SK-N-MC (cell line): ENCODE data around the gene CAMTA1.

Source experiments
- DNase-seq: peaks from one replicate; pipeline ENCODE4 v3.0.0-alpha.2; 2011; ENCODE audit warnings: low read depth, low spot score
- H3K27ac ChIP-seq: fragments of 200-600 bp; sonication (generic); 2 replicates; pipeline ENCODE4 v1.5.1; 2016; ENCODE audit warnings: mixed run types
- H3K36me3 ChIP-seq: fragments of 200-600 bp; sonication (generic); 2 replicates; pipeline ENCODE4 v1.6.1; 2017; ENCODE audit warnings: antibody characterized with exemption, low read length, mixed read lengths; ENCODE audit not compliant: insufficient read depth
- H3K4me3 ChIP-seq: fragments of 200-600 bp; sonication (generic); 2 replicates; pipeline ENCODE4 v1.5.1; 2016
- H3K9ac ChIP-seq: fragments of 200-600 bp; sonication (generic); 2 replicates; pipeline ENCODE4 v1.8.0; 2017; ENCODE audit warnings: mixed run types, mixed read lengths; ENCODE audit not compliant: insufficient read length
- H3K9me3 ChIP-seq: fragments of 200-600 bp; sonication (generic); 2 replicates; pipeline ENCODE4 v1.6.1; 2017; ENCODE audit warnings: low read depth, mild to moderate bottlenecking, antibody characterized with exemption, low read length, moderate library complexity, mixed read lengths
- EZH2 ChIP-seq: fragments of 200-600 bp; sonication (generic); IDR thresholded peaks from one replicate; pipeline ENCODE4 v1.6.1; 2017; ENCODE audit warnings: antibody characterized with exemption
- FOXP2 ChIP-seq: optimal IDR thresholded peaks from 2 replicates; pipeline ENCODE3; 2011; ENCODE audit warnings: mild to moderate bottlenecking, moderate library complexity; ENCODE audit not compliant: insufficient read depth; ENCODE audit errors: extremely low read length, control extremely low read depth
- POLR2AphosphoS5 ChIP-seq: IDR thresholded peaks from 2 replicates; pipeline ENCODE4 v1.6.1; 2012; ENCODE audit warnings: mild to moderate bottlenecking, low read depth, low read length, borderline replicate concordance

Gene CAMTA1

DNA sequence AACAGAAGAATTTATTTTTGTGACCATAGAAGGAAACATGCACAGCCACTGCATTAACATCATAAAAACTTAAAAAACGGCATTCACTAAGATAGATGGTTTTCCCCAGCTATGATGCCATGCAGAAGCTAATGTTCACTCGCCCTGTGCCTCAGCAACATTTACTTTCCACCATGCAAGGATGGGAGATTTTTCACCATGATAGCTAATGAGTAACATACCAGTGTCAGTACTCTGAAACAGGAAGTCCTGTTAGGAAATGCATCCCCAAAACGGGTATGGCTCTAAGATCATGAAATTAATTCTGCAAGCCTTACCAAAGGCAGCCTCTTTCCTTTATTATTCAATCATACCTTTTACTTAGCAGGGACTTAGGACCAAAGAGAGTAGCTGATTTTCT lies 968.4 kb downstream of the CAMTA1 start:
- Histone ChIP-seq H3K9me3 (no peaks in the 10 kb centered on the region), H3K36me3 (no peaks in the 10 kb centered on the region), H3K4me3 (no peak overlapping the region), H3K9ac (no peak overlapping the region), H3K27ac (no peak overlapping the region)
- DNase-seq, result peak; percentile 12
- TF ChIP-seq POLR2AphosphoS5, result no peak
- TF ChIP-seq FOXP2, result no peak
- no peak for TF ChIP-seq EZH2

DNA sequence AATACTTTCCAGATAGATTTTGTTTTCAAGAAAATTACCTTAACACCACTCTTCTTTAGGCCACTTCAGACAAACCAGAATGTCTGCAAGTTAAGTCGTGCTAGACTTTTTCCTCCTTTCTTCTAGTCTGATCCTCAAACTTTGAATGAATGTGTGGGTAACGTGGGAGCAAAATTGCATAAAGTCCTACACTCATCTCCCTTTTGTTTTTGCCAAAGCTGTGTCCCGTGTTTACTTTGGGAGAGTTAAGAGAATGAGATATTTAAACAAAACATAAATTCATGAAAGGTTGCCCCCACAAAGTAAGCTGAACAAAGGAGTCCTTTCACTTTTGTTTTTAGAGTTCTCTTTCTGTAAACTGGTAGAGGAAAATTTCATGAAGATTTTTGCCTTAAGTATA lies 969.0 kb downstream of the CAMTA1 start:
- no peak for TF ChIP-seq EZH2
- TF ChIP-seq POLR2AphosphoS5, result no peak
- TF ChIP-seq FOXP2, result no peak
- Histone ChIP-seq H3K36me3 (no peaks in the 10 kb centered on the region), H3K9me3 (no peaks in the 10 kb centered on the region), H3K27ac (no peak overlapping the region), H3K9ac (no peak overlapping the region), H3K4me3 (no peak overlapping the region)
- no peak for DNase-seq

DNA sequence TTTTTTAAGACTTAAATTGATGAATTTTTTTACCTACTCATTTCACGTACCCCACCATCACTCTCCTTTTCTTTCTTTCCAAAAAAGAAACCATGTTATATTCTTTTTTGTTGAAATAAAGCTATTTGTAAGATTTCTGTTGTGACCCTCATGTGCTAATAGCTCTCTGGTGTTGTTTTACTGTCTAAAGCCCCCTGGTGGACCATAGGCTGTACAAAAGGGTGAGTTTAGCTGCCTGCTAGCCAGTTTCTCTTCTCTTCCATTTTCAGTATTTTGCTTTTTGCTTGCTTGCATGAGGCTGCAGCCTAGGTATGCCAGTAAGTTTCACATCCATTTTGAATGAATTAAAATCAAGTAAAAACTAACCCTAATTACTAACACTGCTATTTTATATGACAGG lies 970.2 kb downstream of the CAMTA1 start:
- H3K27ac ChIP-seq, result no peak overlapping the region
- H3K9me3 ChIP-seq, result no peaks in the 10 kb centered on the region
- no peak for DNase-seq
- TF ChIP-seq POLR2AphosphoS5 (no peak), EZH2 (no peak), FOXP2 (no peak)
- no peaks in the 10 kb centered on the region for H3K36me3 ChIP-seq
- H3K4me3 ChIP-seq, result no peak overlapping the region
- no peak overlapping the region for H3K9ac ChIP-seq

DNA sequence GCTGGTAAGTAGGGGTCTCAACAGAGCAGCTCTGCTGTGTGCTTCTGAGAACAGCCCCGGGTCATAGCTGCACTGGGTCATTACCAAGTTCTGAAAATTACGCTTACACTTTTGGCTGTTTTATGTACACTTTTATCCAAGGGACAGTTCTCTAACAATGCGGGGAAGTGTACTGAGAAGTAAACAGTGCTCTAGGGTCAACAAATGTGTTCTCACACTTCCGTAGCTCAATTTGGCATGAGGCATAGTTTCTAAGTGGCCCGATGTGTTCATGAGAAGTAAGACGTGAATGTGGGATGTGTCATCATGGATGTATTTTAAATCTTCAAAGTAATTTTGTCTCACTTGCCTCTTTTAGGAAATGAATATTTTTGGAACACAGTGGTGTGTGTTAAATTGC lies 975.0 kb downstream of the CAMTA1 start:
- TF ChIP-seq POLR2AphosphoS5 (no peak), EZH2 (no peak), FOXP2 (no peak)
- no peak for DNase-seq
- Histone ChIP-seq H3K27ac (no peak overlapping the region), H3K9ac (no peak overlapping the region), H3K36me3 (no peaks in the 10 kb centered on the region), H3K4me3 (no peak overlapping the region), H3K9me3 (no peaks in the 10 kb centered on the region)

DNA sequence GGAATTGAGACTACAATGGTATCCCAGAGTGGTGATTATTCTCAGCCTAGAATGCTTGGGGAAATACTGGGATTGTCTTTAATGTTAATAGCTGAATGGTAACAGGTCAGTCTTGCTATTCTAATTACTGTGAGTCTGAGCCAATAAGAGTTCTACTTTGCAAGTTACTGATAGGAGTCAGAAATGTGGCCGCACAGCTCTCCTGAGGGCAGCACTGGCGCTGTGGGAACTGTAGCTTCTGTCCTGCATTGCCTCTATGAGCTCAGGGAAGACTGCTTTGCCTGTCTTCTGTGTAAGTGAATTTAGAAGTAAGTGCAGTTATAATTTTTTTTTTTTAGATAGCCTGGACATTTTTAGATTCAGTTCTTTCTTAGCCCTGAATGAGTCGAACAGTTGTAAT lies 975.8 kb downstream of the CAMTA1 start:
- Histone ChIP-seq H3K36me3 (no peaks in the 10 kb centered on the region), H3K27ac (no peak overlapping the region), H3K9me3 (no peaks in the 10 kb centered on the region), H3K9ac (no peak overlapping the region), H3K4me3 (no peak overlapping the region)
- TF ChIP-seq EZH2 (no peak), POLR2AphosphoS5 (no peak), FOXP2 (no peak)
- no peak for DNase-seq

DNA sequence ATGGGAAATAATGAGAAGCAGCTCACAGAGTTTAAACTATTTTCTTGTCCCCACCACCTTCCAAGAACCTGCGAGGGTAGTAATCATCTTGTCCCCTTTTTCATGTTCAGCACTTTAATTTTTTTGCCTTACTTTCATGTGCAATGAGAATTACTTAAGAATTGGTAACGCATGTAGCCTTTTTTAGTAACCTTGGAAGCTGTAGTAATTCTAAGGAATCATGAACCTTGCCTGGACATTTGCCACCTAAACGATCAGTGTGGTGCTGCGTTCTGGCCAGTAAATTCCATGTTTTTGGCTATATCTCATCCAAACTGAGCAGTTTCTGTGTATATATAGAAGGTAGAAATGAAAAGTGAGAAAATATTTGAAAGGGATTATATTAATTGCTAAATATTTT lies 981.9 kb downstream of the CAMTA1 start:
- no peak overlapping the region for H3K4me3 ChIP-seq
- no peaks in the 10 kb centered on the region for H3K9me3 ChIP-seq
- TF ChIP-seq EZH2, result no peak
- TF ChIP-seq FOXP2, result no peak
- TF ChIP-seq POLR2AphosphoS5, result no peak
- no peak for DNase-seq
- H3K36me3 ChIP-seq, result no peaks in the 10 kb centered on the region
- H3K27ac ChIP-seq, result no peak overlapping the region
- H3K9ac ChIP-seq, result no peak overlapping the region

DNA sequence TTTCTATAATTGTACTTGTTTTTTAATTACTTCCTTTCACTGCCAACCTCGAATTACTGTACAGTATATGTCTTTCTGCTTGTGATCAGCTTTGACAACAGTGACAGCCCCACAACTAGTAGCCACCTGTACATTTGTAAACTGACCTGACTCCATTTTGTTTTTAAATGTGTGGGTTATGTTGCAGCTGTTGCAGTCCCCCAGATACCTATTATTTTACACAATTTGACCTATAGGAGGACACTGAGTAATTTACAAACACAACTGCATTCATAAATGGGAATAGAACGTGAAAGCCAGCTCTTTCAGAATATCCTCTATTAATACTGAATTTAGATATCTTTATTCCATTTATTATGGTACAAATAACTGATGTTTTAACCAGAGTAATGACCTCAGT lies 983.3 kb downstream of the CAMTA1 start:
- Histone ChIP-seq H3K4me3 (no peak overlapping the region), H3K36me3 (peaks cover under 1% of the 10 kb centered on the region; the same call in 1 of the 2 replicates), H3K27ac (no peak overlapping the region), H3K9ac (no peak overlapping the region), H3K9me3 (no peaks in the 10 kb centered on the region)
- DNase-seq, result no peak
- TF ChIP-seq EZH2 (no peak), FOXP2 (no peak), POLR2AphosphoS5 (no peak)

DNA sequence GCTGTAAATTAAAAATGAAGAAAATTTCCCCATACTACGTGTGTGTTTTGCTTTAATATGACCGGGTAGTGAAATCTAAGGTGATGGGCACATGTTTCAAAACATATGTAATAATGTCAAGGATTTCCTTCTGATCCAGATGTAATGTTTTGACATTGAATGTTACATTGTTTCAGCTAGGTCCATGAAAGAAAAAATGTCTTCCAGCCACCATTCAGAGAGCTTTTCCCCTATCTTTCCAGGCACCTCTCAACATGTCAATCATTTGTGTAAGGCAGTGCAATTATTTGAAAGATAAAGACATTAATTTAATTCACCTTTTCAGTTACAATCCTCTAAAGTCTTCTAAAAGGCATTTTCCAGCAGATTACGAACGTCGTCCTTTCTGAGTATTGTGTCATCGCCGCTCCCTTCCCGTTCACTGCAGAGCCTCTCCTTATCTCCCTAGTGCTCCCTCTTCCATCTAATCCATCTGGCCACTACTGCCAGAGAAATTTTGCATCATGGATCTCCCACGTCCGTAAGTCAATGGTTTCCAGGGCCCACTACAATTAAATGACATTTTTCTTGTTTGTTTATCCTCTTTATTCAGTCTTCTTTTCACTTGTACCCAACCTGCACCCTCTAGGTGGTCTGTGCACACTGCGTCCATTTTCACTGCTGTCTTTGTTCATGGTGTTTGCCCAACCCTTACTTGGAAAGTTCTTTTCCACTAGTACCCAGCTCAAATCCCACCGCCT lies 984.6 kb downstream of the CAMTA1 start:
- no peak for TF ChIP-seq POLR2AphosphoS5
- TF ChIP-seq EZH2, result no peak
- TF ChIP-seq FOXP2, result no peak
- no peak overlapping the region for H3K27ac ChIP-seq
- H3K9ac ChIP-seq, result no peak overlapping the region
- H3K4me3 ChIP-seq, result no peak overlapping the region
- peaks cover 11% of the 10 kb centered on the region for H3K36me3 ChIP-seq
- no peak for DNase-seq
- no peaks in the 10 kb centered on the region for H3K9me3 ChIP-seq

DNA sequence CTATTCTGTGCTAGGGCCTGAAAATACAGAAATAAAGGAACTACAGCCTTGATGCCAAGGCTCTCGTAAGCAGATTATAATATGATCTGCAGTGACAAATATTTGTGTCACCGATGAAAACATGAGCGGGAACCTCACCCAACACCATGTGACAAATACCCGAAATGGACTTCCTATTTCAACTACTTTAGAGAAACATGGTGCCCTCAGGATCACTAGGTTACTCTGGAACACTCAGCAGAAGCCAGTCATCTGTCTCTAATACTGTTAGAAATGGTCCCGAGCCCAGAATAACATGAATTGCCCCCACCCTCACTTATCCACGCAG lies 985.4 kb downstream of the CAMTA1 start:
- H3K9ac ChIP-seq, result peak overlapping the region; percentile 63
- peaks cover 13% of the 10 kb centered on the region for H3K36me3 ChIP-seq
- no peak for TF ChIP-seq EZH2
- TF ChIP-seq POLR2AphosphoS5, result no peak
- H3K27ac ChIP-seq, result no peak overlapping the region
- peak overlapping the region; percentile 92 for H3K4me3 ChIP-seq
- no peak for DNase-seq
- H3K9me3 ChIP-seq, result no peaks in the 10 kb centered on the region
